Measurements from ENCODE around the gene TNPO1.

GRCh38 chr5:72796001-72796400, 20.5 kb upstream of the TNPO1 start:
- no peak for TF ChIP-seq KDM1A (IDR thresholded peaks at IDR 0.05; ENCODE audit: low read depth)
- TF ChIP-seq CTCF (IDR thresholded peaks at IDR 0.05) = no peak
- no peak for TF ChIP-seq MAZ (IDR thresholded peaks at IDR 0.05; ENCODE audit: borderline replicate concordance, low read depth, low read length)
- TF ChIP-seq POLR2A (IDR thresholded peaks at IDR 0.05; ENCODE audit: low read length) = no peak
- TF ChIP-seq BHLHE40 (IDR thresholded peaks at IDR 0.05; ENCODE audit: low read depth, low read length) = no peak
- no peak for TF ChIP-seq REST (IDR thresholded peaks at IDR 0.05)
- no peak for TF ChIP-seq NFE2L2 (conservative IDR thresholded peaks at IDR 0.05; ENCODE audit: low read length)

Data from A549 (cell line).